ENCODE measurements around the gene EMCN. TPM values are rescaled to one million over a fixed set of nuclear protein-coding genes. Genes with fewer than 3 reads are reported as not detected.
"Not testable (repeated sequence)": the region's sequence is repeated elsewhere in the genome, so short reads cannot be mapped to it uniquely, and the experiment has no call there.

EMCN gene
- total and polyA plus RNA-seq, 5 experiments from 2014 or later = not detected

- no peak for DNase-seq
- POLR2A ChIA-PET = interaction anchor here (0.7 kb wide), 1 partner anchor 37 kb away, joined by 3 read pairs; no protein-coding TSS in a partner anchor
- Mint-ChIP-seq H3K4me1 (no peaks in the 10 kb centered on the region), H3K4me3 (no peak overlapping the region), H3K27me3 (peaks cover 1 to 16% (median 3%) of the 10 kb centered on the region in 5 donors), H3K36me3 (peaks cover 0 to 6% (median 0%) of the 10 kb centered on the region in 3 donors), H3K27ac (no peak overlapping the region), H3K9me3 (peaks cover 0 to 29% (median 12%) of the 10 kb centered on the region in 9 donors)
- no peak for ATAC-seq
These were observed 156.5 kb downstream of the EMCN start for GRCh38 chr4:100361336-100361735.

GRCh38 chr4:100360211-100360610, 157.6 kb downstream of the EMCN start:
- peaks cover 0 to 29% (median 12%) of the 10 kb centered on the region in 9 donors for H3K9me3 Mint-ChIP-seq

GRCh38 chr4:100359441-100359840, 158.4 kb downstream of the EMCN start:
- H3K27ac Mint-ChIP-seq = no peak overlapping the region
- peaks cover 0 to 6% (median 0%) of the 10 kb centered on the region in 3 donors for H3K36me3 Mint-ChIP-seq
- H3K27me3 Mint-ChIP-seq = peaks cover 0 to 16% (median 4%) of the 10 kb centered on the region in 5 donors
- no peak for DNase-seq
- ATAC-seq = no peak
- peaks cover 0 to 29% (median 12%) of the 10 kb centered on the region in 9 donors for H3K9me3 Mint-ChIP-seq
- POLR2A ChIA-PET = no interaction called here
- no peak overlapping the region for H3K4me3 Mint-ChIP-seq
- no peaks in the 10 kb centered on the region for H3K4me1 Mint-ChIP-seq

More at GRCh38 chr4:100360211-100360610, 157.6 kb downstream of the EMCN start:
- no peak overlapping the region for H3K27ac Mint-ChIP-seq
- peaks cover 0 to 6% (median 0%) of the 10 kb centered on the region in 3 donors for H3K36me3 Mint-ChIP-seq
- POLR2A ChIA-PET = no interaction called here
- H3K4me3 Mint-ChIP-seq = no peak overlapping the region
- no peaks in the 10 kb centered on the region for H3K4me1 Mint-ChIP-seq
- H3K27me3 Mint-ChIP-seq = peaks cover 0 to 16% (median 2%) of the 10 kb centered on the region in 5 donors
- DNase-seq (no peak), ATAC-seq (no peak)

GRCh38 chr4:100357542-100357941, 160.3 kb downstream of the EMCN start:
- ATAC-seq (no peak), DNase-seq (no peak)
- Mint-ChIP-seq H3K27me3 (peaks cover 0 to 18% (median 3%) of the 10 kb centered on the region in 5 donors), H3K4me1 (no peaks in the 10 kb centered on the region), H3K36me3 (peaks cover 0 to 6% (median 0%) of the 10 kb centered on the region in 3 donors), H3K4me3 (no peak overlapping the region), H3K9me3 (peaks cover 0 to 29% (median 14%) of the 10 kb centered on the region in 9 donors), H3K27ac (no peak overlapping the region)
- POLR2A ChIA-PET = no interaction called here

GRCh38 chr4:100356172-100356571, 161.7 kb downstream of the EMCN start:
- peaks cover 0 to 35% (median 21%) of the 10 kb centered on the region in 9 donors for H3K9me3 Mint-ChIP-seq
- H3K36me3 Mint-ChIP-seq = peaks cover 0 to 11% (median 0%) of the 10 kb centered on the region in 3 donors
- peaks cover 0 to 26% (median 3%) of the 10 kb centered on the region in 5 donors for H3K27me3 Mint-ChIP-seq
- POLR2A ChIA-PET = no interaction called here
- no peak overlapping the region for H3K4me3 Mint-ChIP-seq
- no peak overlapping the region for H3K27ac Mint-ChIP-seq
- DNase-seq (no peak), ATAC-seq (no peak)
- H3K4me1 Mint-ChIP-seq = no peaks in the 10 kb centered on the region

GRCh38 chr4:100352352-100352751, 165.5 kb downstream of the EMCN start:
- H3K4me3 Mint-ChIP-seq, H3K36me3 Mint-ChIP-seq, POLR2A ChIA-PET, DNase-seq, H3K27ac Mint-ChIP-seq, H3K4me1 Mint-ChIP-seq, ATAC-seq: not testable (repeated sequence)
- peaks cover 0 to 15% (median 11%) of the 10 kb centered on the region in 9 donors for H3K9me3 Mint-ChIP-seq
- H3K27me3 Mint-ChIP-seq = peaks cover 0 to 10% (median 4%) of the 10 kb centered on the region in 5 donors

GRCh38 chr4:100348473-100348872, 169.3 kb downstream of the EMCN start:
- POLR2A ChIA-PET = no interaction called here
- Mint-ChIP-seq H3K4me3 (no peak overlapping the region), H3K27ac (no peak overlapping the region), H3K27me3 (peaks cover 0 to 10% (median 2%) of the 10 kb centered on the region in 5 donors), H3K4me1 (no peaks in the 10 kb centered on the region), H3K9me3 (peaks cover 0 to 10% (median 6%) of the 10 kb centered on the region in 9 donors), H3K36me3 (peaks cover 0 to 5% (median 0%) of the 10 kb centered on the region in 3 donors)
- ATAC-seq (no peak), DNase-seq (no peak)

- Mint-ChIP-seq H3K9me3 (peaks cover 0 to 8% (median 4%) of the 10 kb centered on the region in 9 donors), H3K4me3 (no peak overlapping the region), H3K4me1 (no peaks in the 10 kb centered on the region), H3K27me3 (peaks cover 0 to 7% (median 1%) of the 10 kb centered on the region in 5 donors), H3K27ac (no peak overlapping the region), H3K36me3 (peaks cover 0 to 5% (median 0%) of the 10 kb centered on the region in 3 donors)
- no peak for ATAC-seq
- POLR2A ChIA-PET = no interaction called here
- DNase-seq = no peak
These were observed 170.6 kb downstream of the EMCN start for GRCh38 chr4:100347241-100347640.

- ATAC-seq = no peak
- no peak overlapping the region for H3K27ac Mint-ChIP-seq
- peaks cover 0 to 4% (median 0%) of the 10 kb centered on the region in 5 donors for H3K27me3 Mint-ChIP-seq
- H3K4me3 Mint-ChIP-seq = no peak overlapping the region
- H3K36me3 Mint-ChIP-seq = no peaks in the 10 kb centered on the region
- H3K9me3 Mint-ChIP-seq = peaks cover 0 to 8% (median 0%) of the 10 kb centered on the region in 9 donors
- no peaks in the 10 kb centered on the region for H3K4me1 Mint-ChIP-seq
- POLR2A ChIA-PET = no interaction called here
- no peak for DNase-seq
These were observed 172.2 kb downstream of the EMCN start for GRCh38 chr4:100345585-100345984.
